Mesodermal cell (in vitro differentiated cells): Measurements from ENCODE around the gene CABP5.

Source experiments
- H3K27ac ChIP-seq: 2 replicates; pipeline ENCODE4 v1.7.0; 2013; ENCODE audit warnings: mild to moderate bottlenecking, low read depth, low read length, moderate library complexity; ENCODE audit not compliant: severe bottlenecking
- H3K36me3 ChIP-seq: 2 replicates; pipeline ENCODE4 v1.7.1; 2013; ENCODE audit warnings: mild to moderate bottlenecking, low read length, moderate library complexity; ENCODE audit not compliant: control insufficient read depth, insufficient read depth
- H3K4me1 ChIP-seq: one replicate; pipeline ENCODE4 v1.7.1; 2013; ENCODE audit warnings: mild to moderate bottlenecking, low read length; ENCODE audit not compliant: insufficient read depth, control insufficient read depth, poor library complexity, severe bottlenecking
- H3K4me3 ChIP-seq: 2 replicates; pipeline ENCODE4 v1.7.0; 2013; ENCODE audit warnings: low read length, control low read depth, mild to moderate bottlenecking; ENCODE audit not compliant: insufficient read depth, poor library complexity, severe bottlenecking; ENCODE audit errors: extremely low read depth
- H3K9me3 ChIP-seq: 2 replicates; pipeline ENCODE4 v1.7.1; 2013; ENCODE audit warnings: mild to moderate bottlenecking, low read length, moderate library complexity; ENCODE audit not compliant: control insufficient read depth
- WGBS, 2 experiments: methylation state at CpG; one replicate each; pipeline ENCODE4 v1.1.5; 2013; ENCODE audit warnings: missing lambda C conversion rate in 2 of 2; ENCODE audit not compliant: insufficient coverage in 2 of 2; 5-methylcytosine and 5-hydroxymethylcytosine counted together

CABP5 gene

GRCh38 chr19:48061401-48062344 lies 17.8 kb upstream of the CABP5 start:
- no peaks in the 10 kb centered on the region for H3K4me1 ChIP-seq
- no peaks in the 10 kb centered on the region for H3K9me3 ChIP-seq
- H3K36me3 ChIP-seq = no peaks in the 10 kb centered on the region
- no peak overlapping the region for H3K27ac ChIP-seq
- H3K4me3 ChIP-seq = no peak overlapping the region
- 78 to 83% methylated on average over 23 to 34 of the region's 37 CpGs for WGBS, 2 experiments

- Histone ChIP-seq H3K4me3 (no peak overlapping the region), H3K36me3 (no peaks in the 10 kb centered on the region), H3K27ac (no peak overlapping the region), H3K4me1 (no peaks in the 10 kb centered on the region), H3K9me3 (no peaks in the 10 kb centered on the region)
- WGBS, 2 experiments = 89 to 98% methylated on average over 3 to 4 of the region's 5 CpGs
Observed at GRCh38 chr19:48060381-48060780, 16.5 kb upstream of the CABP5 start.

- Histone ChIP-seq H3K36me3 (no peaks in the 10 kb centered on the region), H3K27ac (no peak overlapping the region), H3K4me3 (no peak overlapping the region), H3K4me1 (no peaks in the 10 kb centered on the region), H3K9me3 (no peaks in the 10 kb centered on the region)
- 87 to 95% methylated on average over 4 of the region's 6 CpGs for WGBS, 2 experiments
Observed at GRCh38 chr19:48059331-48059730, 15.5 kb upstream of the CABP5 start.

GRCh38 chr19:48053856-48054255 lies 10.0 kb upstream of the CABP5 start:
- Histone ChIP-seq H3K9me3 (no peaks in the 10 kb centered on the region), H3K4me3 (no peak overlapping the region), H3K4me1 (no peaks in the 10 kb centered on the region), H3K27ac (no peak overlapping the region), H3K36me3 (no peaks in the 10 kb centered on the region)
- WGBS, 2 experiments = 54 to 77% methylated on average over 3 to 4 of the region's 5 CpGs

- H3K9me3 ChIP-seq = no peaks in the 10 kb centered on the region
- no peaks in the 10 kb centered on the region for H3K36me3 ChIP-seq
- H3K4me1 ChIP-seq = no peaks in the 10 kb centered on the region
- no peak overlapping the region for H3K4me3 ChIP-seq
- H3K27ac ChIP-seq = no peak overlapping the region
- WGBS, 2 experiments = 82 to 93% methylated on average over 2 to 3 of the region's 5 CpGs
Observed at GRCh38 chr19:48053076-48053475, 9.2 kb upstream of the CABP5 start.

- 79% methylated on average over 5 of the region's 10 CpGs; no CpG with 5 or more reads in 1 of the 2 experiments for WGBS, 2 experiments
Observed at GRCh38 chr19:48051335-48052033, 7.6 kb upstream of the CABP5 start.

GRCh38 chr19:48044561-48044960 lies 682 bp upstream of the CABP5 start:
- H3K4me1 ChIP-seq = peaks cover 3% of the 10 kb centered on the region
- WGBS, 2 experiments = 85 to 93% methylated on average over 5 of the region's 5 CpGs
- H3K36me3 ChIP-seq = no peaks in the 10 kb centered on the region
- H3K27ac ChIP-seq = no peak overlapping the region
- no peak overlapping the region for H3K4me3 ChIP-seq
- H3K9me3 ChIP-seq = peaks cover 5% of the 10 kb centered on the region

More at GRCh38 chr19:48051335-48052033, 7.6 kb upstream of the CABP5 start:
- Histone ChIP-seq H3K27ac (no peak overlapping the region), H3K4me3 (no peak overlapping the region), H3K9me3 (no peaks in the 10 kb centered on the region), H3K4me1 (no peaks in the 10 kb centered on the region), H3K36me3 (no peaks in the 10 kb centered on the region)

GRCh38 chr19:48041877-48042580 lies 1.9 kb downstream of the CABP5 start:
- no peak overlapping the region for H3K4me3 ChIP-seq

GRCh38 chr19:48036765-48037164 lies 7.1 kb downstream of the CABP5 start:
- no peaks in the 10 kb centered on the region for H3K36me3 ChIP-seq

More at GRCh38 chr19:48041877-48042580, 1.9 kb downstream of the CABP5 start:
- H3K9me3 ChIP-seq = peaks cover 5% of the 10 kb centered on the region
- no peaks in the 10 kb centered on the region for H3K36me3 ChIP-seq
- H3K27ac ChIP-seq = no peak overlapping the region
- peaks cover 3% of the 10 kb centered on the region for H3K4me1 ChIP-seq
- 58 to 76% methylated on average over 2 of the region's 2 CpGs for WGBS, 2 experiments

GRCh38 chr19:48033604-48034003 lies 10.3 kb downstream of the CABP5 start:
- 86 to 91% methylated on average over 5 of the region's 5 CpGs for WGBS, 2 experiments
- Histone ChIP-seq H3K4me3 (no peak overlapping the region), H3K4me1 (no peaks in the 10 kb centered on the region), H3K27ac (no peak overlapping the region), H3K9me3 (peaks cover 14% of the 10 kb centered on the region), H3K36me3 (no peaks in the 10 kb centered on the region)

More at GRCh38 chr19:48036765-48037164, 7.1 kb downstream of the CABP5 start:
- Histone ChIP-seq H3K4me1 (no peaks in the 10 kb centered on the region), H3K27ac (no peak overlapping the region), H3K9me3 (peaks cover 9% of the 10 kb centered on the region), H3K4me3 (no peak overlapping the region)
- whole genome bisulfite sequencing, 2 experiments = 78 to 83% methylated on average over 1 to 2 of the region's 2 CpGs
